Activated CD4-positive, CD25-positive, alpha-beta regulatory T cell (primary cell): ENCODE results near the gene IFRD2.
A peak's percentile ranks its signal among the peaks of the same experiment; 100 is the strongest.

ENCODE experiments used
- DNase-seq, 4 experiments: peaks; one replicate each; lab custom pipeline; 2025; lab: John Stamatoyannopoulos, UW

The IFRD2 gene

GRCh38 chr3:50292159-50293078 is at the start of gene IFRD2:
Gene IFRD2, minus strand, starts transcription at chr3:50292429. Its CDS starts 155 bp downstream, at chr3:50292274.
- peak; percentile 84 to 93 (median 91) for DNase-seq

- DNase-seq: no peak
Observed at GRCh38 chr3:50341537-50341936, 49.3 kb upstream of the IFRD2 start.

GRCh38 chr3:50340448-50341329 is 48.5 kb upstream of the IFRD2 start, which contains the start of gene RASSF1:
Gene RASSF1, minus strand, starts transcription at chr3:50340836. Its CDS starts 31 bp downstream, at chr3:50340805.
- DNase-seq: peak; percentile 23 to 43 (median 32)

GRCh38 chr3:50340147-50340447 is 47.9 kb upstream of the IFRD2 start:
- DNase-seq: no peak

GRCh38 chr3:50339485-50340146 is 47.4 kb upstream of the IFRD2 start:
- no peak for DNase-seq

- no peak for DNase-seq
Observed at GRCh38 chr3:50338965-50339364, 46.7 kb upstream of the IFRD2 start.

GRCh38 chr3:50337175-50337861 is 45.1 kb upstream of the IFRD2 start:
- peak; percentile 81 to 90 (median 85) for DNase-seq

GRCh38 chr3:50336452-50337174 is 44.4 kb upstream of the IFRD2 start:
- peak; percentile 46 to 66 (median 58) for DNase-seq

- DNase-seq: no peak
Observed at GRCh38 chr3:50334339-50335075, 42.3 kb upstream of the IFRD2 start.

GRCh38 chr3:50333744-50334328 is 41.6 kb upstream of the IFRD2 start:
- no peak for DNase-seq

GRCh38 chr3:50331364-50331907 is 39.2 kb upstream of the IFRD2 start:
- no peak for DNase-seq

GRCh38 chr3:50330330-50330729 is 38.1 kb upstream of the IFRD2 start:
- no peak for DNase-seq

- peak; percentile 83 to 90 (median 86) for DNase-seq
Observed at GRCh38 chr3:50327943-50328691, 35.9 kb upstream of the IFRD2 start, which contains the start of gene TUSC2. Gene TUSC2, minus strand, starts transcription at chr3:50328223. Its CDS starts 124 bp downstream, at chr3:50328099.

GRCh38 chr3:50327129-50327528 is 34.9 kb upstream of the IFRD2 start:
- no peak for DNase-seq

- no peak for DNase-seq
Observed at GRCh38 chr3:50326182-50326541, 33.9 kb upstream of the IFRD2 start.

GRCh38 chr3:50325497-50326181 is 33.4 kb upstream of the IFRD2 start:
- no peak for DNase-seq

GRCh38 chr3:50325113-50325480 is 32.9 kb upstream of the IFRD2 start:
- no peak for DNase-seq
